ENCODE data around the gene DLST. TPM values are rescaled to one million over a fixed set of nuclear protein-coding genes. Genes with fewer than 3 reads are reported as not detected.

Gene DLST
- total RNA-seq, 1 experiment from 2014 or later: 68.8 TPM

DNA sequence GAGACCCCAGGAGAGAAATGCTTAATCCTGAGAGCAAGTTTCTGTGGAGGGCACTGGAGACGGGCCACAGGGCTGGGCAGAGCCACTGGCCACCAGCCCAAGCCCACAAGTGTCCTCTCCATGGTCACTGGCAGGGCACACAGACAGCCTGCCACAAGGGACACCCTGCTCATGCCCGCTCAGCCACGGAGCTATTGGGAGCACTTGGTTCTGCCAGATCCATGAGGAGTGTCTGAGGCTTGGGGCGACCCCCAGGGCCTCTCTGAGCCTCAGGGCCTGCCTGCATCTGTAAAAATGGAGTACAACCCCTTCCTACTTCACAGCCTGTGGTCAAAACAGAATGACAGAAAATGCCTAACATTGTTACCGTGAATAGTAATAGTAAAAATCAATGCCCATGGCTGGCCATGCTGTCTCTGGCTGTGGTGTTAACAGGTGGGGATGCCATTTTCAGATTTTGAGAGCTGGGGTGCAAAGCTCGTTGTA is 70.5 kb downstream of the DLST start:
- no peaks in the 10 kb centered on the region for H3K9me3 ChIP-seq (ENCODE audit: control insufficient read depth, insufficient read depth, low read depth, low read length)
- no peaks in the 10 kb centered on the region for H3K36me3 ChIP-seq (ENCODE audit: control insufficient read depth, insufficient read depth, low read length)
- no peak for ATAC-seq
- TF ChIP-seq SIN3A (IDR thresholded peaks at IDR 0.05; ENCODE audit: borderline replicate concordance, insufficient read depth, low read depth, low read length) (no peak), POLR2AphosphoS5 (IDR thresholded peaks at IDR 0.05; ENCODE audit: low read depth, low read length) (no peak), TCF7L2 (IDR thresholded peaks at IDR 0.05; ENCODE audit: low read depth, low read length) (no peak), CTCF (IDR thresholded peaks at IDR 0.05) (no peak)
- TF ChIP-seq, protein P1, sequence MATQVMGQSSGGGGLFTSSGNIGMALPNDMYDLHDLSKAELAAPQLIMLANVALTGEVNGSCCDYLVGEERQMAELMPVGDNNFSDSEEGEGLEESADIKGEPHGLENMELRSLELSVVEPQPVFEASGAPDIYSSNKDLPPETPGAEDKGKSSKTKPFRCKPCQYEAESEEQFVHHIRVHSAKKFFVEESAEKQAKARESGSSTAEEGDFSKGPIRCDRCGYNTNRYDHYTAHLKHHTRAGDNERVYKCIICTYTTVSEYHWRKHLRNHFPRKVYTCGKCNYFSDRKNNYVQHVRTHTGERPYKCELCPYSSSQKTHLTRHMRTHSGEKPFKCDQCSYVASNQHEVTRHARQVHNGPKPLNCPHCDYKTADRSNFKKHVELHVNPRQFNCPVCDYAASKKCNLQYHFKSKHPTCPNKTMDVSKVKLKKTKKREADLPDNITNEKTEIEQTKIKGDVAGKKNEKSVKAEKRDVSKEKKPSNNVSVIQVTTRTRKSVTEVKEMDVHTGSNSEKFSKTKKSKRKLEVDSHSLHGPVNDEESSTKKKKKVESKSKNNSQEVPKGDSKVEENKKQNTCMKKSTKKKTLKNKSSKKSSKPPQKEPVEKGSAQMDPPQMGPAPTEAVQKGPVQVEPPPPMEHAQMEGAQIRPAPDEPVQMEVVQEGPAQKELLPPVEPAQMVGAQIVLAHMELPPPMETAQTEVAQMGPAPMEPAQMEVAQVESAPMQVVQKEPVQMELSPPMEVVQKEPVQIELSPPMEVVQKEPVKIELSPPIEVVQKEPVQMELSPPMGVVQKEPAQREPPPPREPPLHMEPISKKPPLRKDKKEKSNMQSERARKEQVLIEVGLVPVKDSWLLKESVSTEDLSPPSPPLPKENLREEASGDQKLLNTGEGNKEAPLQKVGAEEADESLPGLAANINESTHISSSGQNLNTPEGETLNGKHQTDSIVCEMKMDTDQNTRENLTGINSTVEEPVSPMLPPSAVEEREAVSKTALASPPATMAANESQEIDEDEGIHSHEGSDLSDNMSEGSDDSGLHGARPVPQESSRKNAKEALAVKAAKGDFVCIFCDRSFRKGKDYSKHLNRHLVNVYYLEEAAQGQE (IDR thresholded peaks at IDR 0.05; ENCODE audit: insufficient read depth in 1 of 2, low read depth in 2 of 2, low read length in 1 of 2): no peak
- no peak overlapping the region for H3K27ac ChIP-seq (ENCODE audit: low read length)
- CTCF ChIA-PET: no interaction called here
- no TSS peak for BruUV-seq (replicated peaks)
- in situ Hi-C loops (cut with HindIII; ENCODE audit: low pct_unique_long_range_greater_than_20kb, low sequenced_read_pairs) (no loop called here), intact Hi-C loops (cut with micrococcal nuclease; ENCODE audit: unreplicated experiment) (no loop called here)
- POLR2A ChIA-PET: no interaction called here
- no peak overlapping the region for H3K4me3 ChIP-seq (ENCODE audit: low read depth in 2 of 2, low read length in 2 of 2)
- H3K4me1 ChIP-seq (ENCODE audit: control insufficient read depth, insufficient read depth, low read length): peaks cover 11% of the 10 kb centered on the region; the same call in 1 of the 2 replicates
- DNase-seq (ENCODE audit: low read depth, low spot score): no peak
- H3K27me3 ChIP-seq (ENCODE audit: control insufficient read depth, insufficient read depth, low read length): no peaks in the 10 kb centered on the region

DNA sequence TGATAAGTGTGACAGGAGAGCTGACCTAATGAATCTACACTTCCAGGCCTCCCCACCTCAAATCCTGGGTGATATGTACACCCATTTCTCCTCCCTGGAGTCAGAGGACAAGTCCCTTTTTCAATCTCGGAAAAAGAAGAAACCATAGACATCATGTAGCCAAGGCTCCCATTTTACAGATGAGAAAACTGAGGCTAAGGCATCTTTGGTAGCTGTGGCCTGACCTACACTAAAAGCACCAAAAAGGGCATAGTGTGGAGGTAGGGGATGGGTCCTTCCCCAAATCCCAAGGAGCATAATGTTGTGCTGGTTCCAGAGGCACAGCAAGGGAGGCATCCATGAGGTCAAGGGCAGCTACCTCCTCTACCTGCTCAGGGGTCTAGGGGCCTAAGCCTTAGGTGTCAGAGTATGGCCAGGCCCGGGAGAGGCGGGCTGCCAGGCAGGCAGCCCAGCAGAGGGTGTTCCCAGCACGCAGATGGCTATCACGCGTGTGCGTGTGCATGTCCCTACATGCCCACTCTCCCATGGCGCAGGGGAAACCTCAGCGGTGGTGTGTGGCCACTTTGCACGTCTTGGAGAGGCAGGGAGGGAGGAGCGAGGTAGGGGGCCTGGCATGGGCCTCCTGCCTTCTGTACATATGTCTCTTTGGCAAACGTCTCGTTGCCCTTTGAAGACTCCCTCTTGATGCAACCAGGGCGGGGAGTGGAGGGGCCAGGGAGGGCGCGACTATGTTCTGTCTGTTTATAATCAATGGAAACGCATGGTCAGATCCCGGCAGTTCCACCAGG is 71.2 kb downstream of the DLST start:
- Histone ChIP-seq H3K27me3 (ENCODE audit: control insufficient read depth, insufficient read depth, low read length) (no peaks in the 10 kb centered on the region), H3K27ac (ENCODE audit: low read length) (no peak overlapping the region), H3K4me3 (ENCODE audit: low read depth in 2 of 2, low read length in 2 of 2) (no peak overlapping the region), H3K36me3 (ENCODE audit: control insufficient read depth, insufficient read depth, low read length) (no peaks in the 10 kb centered on the region), H3K4me1 (ENCODE audit: control insufficient read depth, insufficient read depth, low read length) (peaks cover 11% of the 10 kb centered on the region; the same call in 1 of the 2 replicates), H3K9me3 (ENCODE audit: control insufficient read depth, insufficient read depth, low read depth, low read length) (no peaks in the 10 kb centered on the region)
- POLR2A ChIA-PET: no interaction called here
- intact Hi-C loops (cut with micrococcal nuclease; ENCODE audit: unreplicated experiment) (no loop called here), in situ Hi-C loops (cut with HindIII; ENCODE audit: low pct_unique_long_range_greater_than_20kb, low sequenced_read_pairs) (no loop called here)
- DNase-seq (ENCODE audit: low read depth, low spot score) (no peak), ATAC-seq (no peak)
- TF ChIP-seq POLR2AphosphoS5 (IDR thresholded peaks at IDR 0.05; ENCODE audit: low read depth, low read length) (no peak), TCF7L2 (IDR thresholded peaks at IDR 0.05; ENCODE audit: low read depth, low read length) (no peak), CTCF (IDR thresholded peaks at IDR 0.05) (no peak), SIN3A (IDR thresholded peaks at IDR 0.05; ENCODE audit: borderline replicate concordance, insufficient read depth, low read depth, low read length) (no peak)
- TF ChIP-seq, protein P1 (IDR thresholded peaks at IDR 0.05; ENCODE audit: insufficient read depth in 1 of 2, low read depth in 2 of 2, low read length in 1 of 2): no peak
- CTCF ChIA-PET: no interaction called here
- no TSS peak for BruUV-seq (replicated peaks)
